Mesenchymal stem cell (in vitro differentiated cells and primary cell): Measurements from ENCODE around the gene FAM237B.
A peak's percentile ranks its signal among the peaks of the same experiment; 100 is the strongest.

ENCODE experiments used
- DNase-seq: peaks from one replicate; pipeline ENCODE4 v3.0.0-alpha.2; 2013
- H2AFZ ChIP-seq: one replicate; pipeline ENCODE4 v1.6.1; 2013; ENCODE audit warnings: low read depth, mild to moderate bottlenecking, control low read depth, inconsistent platforms, low read length, moderate library complexity
- H2AK5ac ChIP-seq: 2 replicates; pipeline ENCODE4 v1.6.1; 2013; ENCODE audit warnings: low read length, moderate library complexity, mild to moderate bottlenecking, inconsistent platforms; ENCODE audit not compliant: severe bottlenecking
- H2BK120ac ChIP-seq: one replicate; pipeline ENCODE4 v1.6.1; 2013; ENCODE audit warnings: low read depth, mild to moderate bottlenecking, inconsistent platforms, low read length, moderate library complexity
- H2BK12ac ChIP-seq, 2 experiments: one replicate each; pipeline ENCODE4 v1.6.1; 2013; ENCODE audit warnings: inconsistent platforms in 2 of 2, low read length in 2 of 2, mild to moderate bottlenecking in 2 of 2, moderate library complexity in 2 of 2, control low read depth in 1 of 2
- H2BK15ac ChIP-seq: one replicate; pipeline ENCODE4 v1.6.1; 2013; ENCODE audit warnings: mild to moderate bottlenecking, low read depth, inconsistent platforms; ENCODE audit not compliant: poor library complexity, severe bottlenecking
- H2BK5ac ChIP-seq: 2 replicates; pipeline ENCODE4 v1.6.1; 2013; ENCODE audit warnings: low read depth, mild to moderate bottlenecking, low read length, control low read depth, inconsistent platforms; ENCODE audit not compliant: poor library complexity, severe bottlenecking
- H3K14ac ChIP-seq, 2 experiments: one replicate each; pipeline ENCODE4 v1.6.1; 2013; ENCODE audit warnings: inconsistent platforms in 2 of 2, low read length in 2 of 2, control low read depth in 1 of 2, mild to moderate bottlenecking in 1 of 2, moderate library complexity in 1 of 2
- H3K18ac ChIP-seq, 2 experiments: one replicate each; pipeline ENCODE4 v1.6.1; 2013; ENCODE audit warnings: inconsistent platforms in 2 of 2, low read length in 2 of 2, control low read depth in 1 of 2, low read depth in 1 of 2, mild to moderate bottlenecking in 1 of 2
- H3K23ac ChIP-seq, 2 experiments: one replicate each; pipeline ENCODE4 v1.6.1; 2013; ENCODE audit warnings: inconsistent platforms in 2 of 2, low read length in 2 of 2, mild to moderate bottlenecking in 2 of 2, moderate library complexity in 2 of 2, control low read depth in 1 of 2
- H3K27ac ChIP-seq: 2 replicates; pipeline ENCODE4 v1.5.1; 2013; ENCODE audit warnings: mild to moderate bottlenecking, moderate library complexity, low read length, control low read depth, inconsistent platforms; ENCODE audit not compliant: poor library complexity, severe bottlenecking
- H3K27me3 ChIP-seq, 2 experiments: 2 replicates each; pipeline versions ENCODE4 v1.6.1 to v1.7.0; 2013; ENCODE audit warnings: low read length in 2 of 2, mild to moderate bottlenecking in 2 of 2, moderate library complexity in 2 of 2, control low read depth in 1 of 2, inconsistent platforms in 1 of 2; ENCODE audit not compliant: control insufficient read depth in 1 of 2, insufficient read depth in 1 of 2
- H3K36me3 ChIP-seq, 2 experiments: 2 replicates each; pipeline versions ENCODE4 v1.6.1 to v1.7.0; 2013; ENCODE audit warnings: low read length in 2 of 2, control low read depth in 1 of 2, inconsistent platforms in 1 of 2, low read depth in 1 of 2, mild to moderate bottlenecking in 1 of 2; ENCODE audit not compliant: insufficient read depth in 2 of 2, control insufficient read depth in 1 of 2
- H3K4ac ChIP-seq, 2 experiments: one replicate each; pipeline ENCODE4 v1.6.1; 2013; ENCODE audit warnings: inconsistent platforms in 2 of 2, low read length in 2 of 2, mild to moderate bottlenecking in 2 of 2, moderate library complexity in 2 of 2, control low read depth in 1 of 2, low read depth in 1 of 2
- H3K4me1 ChIP-seq: 2 replicates; pipeline ENCODE4 v1.6.1; 2013; ENCODE audit warnings: low read depth, low read length, control low read depth; ENCODE audit not compliant: control insufficient read depth, insufficient read depth
- H3K4me2 ChIP-seq: 2 replicates; pipeline ENCODE4 v1.6.1; 2013; ENCODE audit warnings: low read length, mild to moderate bottlenecking, inconsistent platforms; ENCODE audit not compliant: poor library complexity, severe bottlenecking
- H3K4me3 ChIP-seq, 2 experiments: 2 replicates each; pipeline versions ENCODE4 v1.5.1 to v1.7.0; 2013; ENCODE audit warnings: low read length in 2 of 2, mild to moderate bottlenecking in 2 of 2, control low read depth in 1 of 2, low read depth in 1 of 2; ENCODE audit not compliant: insufficient read depth in 1 of 2
- H3K79me1 ChIP-seq: replicated peaks from 2 replicates; pipeline ENCODE4 v1.6.1; 2013; ENCODE audit warnings: mild to moderate bottlenecking, control low read depth, low read length, inconsistent platforms; ENCODE audit not compliant: poor library complexity, severe bottlenecking
- H3K9ac ChIP-seq: 2 replicates; pipeline ENCODE4 v1.7.0; 2013; ENCODE audit warnings: mild to moderate bottlenecking, low read length, moderate library complexity
- H3K9me3 ChIP-seq: 2 replicates; pipeline ENCODE4 v1.7.0; 2013; ENCODE audit warnings: mild to moderate bottlenecking, low read length; ENCODE audit not compliant: control insufficient read depth
- H4K8ac ChIP-seq: one replicate; pipeline ENCODE4 v1.6.1; 2013; ENCODE audit warnings: inconsistent platforms, mild to moderate bottlenecking, low read length, moderate library complexity
- H4K91ac ChIP-seq: one replicate; pipeline ENCODE4 v1.6.1; 2013; ENCODE audit warnings: mild to moderate bottlenecking, low read length, inconsistent platforms
- WGBS: methylation state at CpG from one replicate; pipeline ENCODE4 v1.1.7; 2013; ENCODE audit warnings: mixed read lengths; 5-methylcytosine and 5-hydroxymethylcytosine counted together

Gene FAM237B

DNA sequence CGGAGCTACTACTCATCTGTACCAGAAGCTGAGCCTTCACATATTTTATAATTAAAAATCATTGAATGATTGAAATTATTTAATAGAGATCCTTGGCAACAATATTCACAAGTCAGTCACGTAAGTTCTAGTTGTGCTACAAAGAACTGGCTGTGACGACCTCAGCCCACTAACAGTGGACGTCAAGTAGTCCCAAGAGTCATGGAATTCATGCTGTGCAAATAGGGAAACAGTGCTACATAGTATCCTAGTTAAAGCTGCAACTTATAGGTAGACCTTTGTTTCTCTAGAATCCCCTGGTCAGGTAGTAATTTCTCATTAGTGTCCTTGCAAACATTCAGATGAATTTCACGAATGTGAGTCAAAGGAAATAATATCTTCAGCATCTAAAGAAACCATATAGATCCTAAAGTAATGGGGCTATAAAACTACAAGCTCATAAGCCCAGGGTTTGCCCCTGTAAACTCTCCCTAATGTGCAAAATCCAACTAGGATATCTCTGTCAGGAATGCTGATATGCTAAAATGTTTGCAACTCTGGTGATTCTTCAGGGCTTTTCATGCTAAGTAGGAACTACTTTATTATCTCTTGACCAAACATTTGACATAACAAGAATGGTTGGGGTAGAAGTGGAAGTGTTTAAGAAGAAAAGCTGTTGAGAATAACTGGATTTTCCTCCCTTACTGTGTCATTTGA lies 44.9 kb downstream of the FAM237B start:
- no peak overlapping the region for H3K18ac ChIP-seq
- H4K8ac ChIP-seq = no peak overlapping the region
- H2BK120ac ChIP-seq = no peak overlapping the region

DNA sequence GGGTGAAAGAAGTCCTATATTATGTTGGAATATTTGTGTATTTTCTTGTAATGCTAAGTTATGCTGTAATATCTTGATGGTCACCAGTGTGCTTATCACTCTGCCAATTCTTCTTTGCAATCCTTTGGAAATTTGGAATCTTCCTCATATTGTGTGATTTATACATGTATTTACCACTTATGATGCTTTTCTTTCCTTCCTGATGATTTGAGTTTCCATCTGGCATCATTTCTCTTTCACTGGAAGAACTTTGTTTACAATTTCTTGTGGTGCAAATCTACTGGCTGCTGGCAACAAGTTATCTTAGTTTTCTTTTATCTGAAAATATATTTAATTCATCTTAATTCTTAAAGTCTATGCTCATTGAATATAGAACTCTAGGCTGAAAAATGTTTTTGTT lies 46.9 kb downstream of the FAM237B start:
- H2AK5ac ChIP-seq = no peak overlapping the region
- H4K91ac ChIP-seq = no peak overlapping the region
- H2BK15ac ChIP-seq = no peak overlapping the region
- no peak overlapping the region for H3K18ac ChIP-seq
- H3K23ac ChIP-seq = no peak overlapping the region
- H2BK120ac ChIP-seq = no peak overlapping the region
- H3K36me3 ChIP-seq = no peaks in the 10 kb centered on the region
- H3K79me1 ChIP-seq = no peaks in the 10 kb centered on the region
- H2BK12ac ChIP-seq = no peak overlapping the region
- H3K27ac ChIP-seq = no peak overlapping the region
- no peaks in the 10 kb centered on the region for H3K27me3 ChIP-seq
- no peak overlapping the region for H3K4ac ChIP-seq
- no peak overlapping the region for H2AFZ ChIP-seq
- H2BK5ac ChIP-seq = no peak overlapping the region
- no peak overlapping the region for H3K4me3 ChIP-seq
- no peak overlapping the region for H3K14ac ChIP-seq
- no peak overlapping the region for H3K4me2 ChIP-seq
- no peaks in the 10 kb centered on the region for H3K4me1 ChIP-seq
- H4K8ac ChIP-seq = no peak overlapping the region
- DNase-seq = no peak
- H3K9ac ChIP-seq = no peak overlapping the region
- H3K9me3 ChIP-seq = no peaks in the 10 kb centered on the region

More for the DNA sequence above, 44.9 kb downstream of the FAM237B start:
- peaks cover 0 to 14% of the 10 kb centered on the region in 2 experiments for H3K36me3 ChIP-seq
- no peak for DNase-seq
- H3K79me1 ChIP-seq = no peaks in the 10 kb centered on the region
- 95% methylated on average over 2 of the region's 5 CpGs for WGBS
- no peaks in the 10 kb centered on the region for H3K27me3 ChIP-seq
- no peak overlapping the region for H2AFZ ChIP-seq
- H2BK15ac ChIP-seq = no peak overlapping the region
- H2AK5ac ChIP-seq = no peak overlapping the region
- no peak overlapping the region for H3K23ac ChIP-seq
- no peak overlapping the region for H2BK12ac ChIP-seq
- no peak overlapping the region for H3K4me3 ChIP-seq
- H3K9ac ChIP-seq = no peak overlapping the region
- H3K27ac ChIP-seq = no peak overlapping the region
- H4K91ac ChIP-seq = no peak overlapping the region
- H3K4me2 ChIP-seq = no peak overlapping the region
- H2BK5ac ChIP-seq = no peak overlapping the region
- no peak overlapping the region for H3K14ac ChIP-seq
- no peaks in the 10 kb centered on the region for H3K4me1 ChIP-seq
- H3K9me3 ChIP-seq = no peaks in the 10 kb centered on the region
- H3K4ac ChIP-seq = no peak overlapping the region

DNA sequence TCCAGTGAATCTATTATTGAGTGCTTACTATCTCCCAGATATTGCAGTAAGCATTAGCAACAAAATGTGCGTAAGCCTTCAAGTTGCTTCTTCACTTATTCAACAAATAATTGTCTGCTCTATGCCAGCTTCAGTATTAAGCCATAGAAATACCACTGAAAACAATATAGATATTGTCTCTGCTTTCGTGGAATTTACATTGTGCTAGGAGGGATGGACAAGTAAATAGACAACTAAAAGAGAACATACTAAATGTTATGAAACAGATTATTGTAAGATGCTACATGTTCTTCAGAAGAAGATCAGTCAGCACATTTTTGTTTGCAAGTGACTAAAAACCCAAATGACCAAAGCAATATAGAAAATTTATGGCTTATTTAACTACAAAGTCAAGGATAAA lies 48.9 kb downstream of the FAM237B start:
- no peak overlapping the region for H3K23ac ChIP-seq
- 100% methylated on average over 1 of the region's 2 CpGs for WGBS
- DNase-seq = no peak

DNA sequence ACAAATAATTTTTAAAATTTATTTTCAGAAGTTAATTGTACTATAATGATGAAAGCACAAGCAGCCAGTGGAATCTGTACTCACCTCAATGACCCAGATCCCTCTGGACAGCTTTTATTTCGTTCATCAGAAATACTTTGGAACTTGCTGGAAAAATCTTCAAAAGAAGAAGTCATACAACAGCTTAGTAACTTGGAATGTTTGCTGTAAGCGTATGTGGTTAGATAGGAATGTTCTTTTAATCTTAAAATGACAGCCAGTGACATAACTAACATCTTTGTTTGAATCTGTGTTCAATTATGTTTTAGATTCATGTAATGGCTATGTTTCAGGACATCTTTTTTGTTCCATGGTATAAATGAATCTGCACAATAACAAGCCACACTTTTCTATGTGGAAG lies 49.4 kb downstream of the FAM237B start:
- no peak overlapping the region for H3K4me2 ChIP-seq
- no peak overlapping the region for H3K27ac ChIP-seq
- H2AK5ac ChIP-seq = no peak overlapping the region
- no peak overlapping the region for H2BK15ac ChIP-seq
- no peak overlapping the region for H4K8ac ChIP-seq
- no peak overlapping the region for H4K91ac ChIP-seq
- H3K18ac ChIP-seq = no peak overlapping the region
- H2BK5ac ChIP-seq = no peak overlapping the region
- H2AFZ ChIP-seq = no peak overlapping the region
- no peaks in the 10 kb centered on the region for H3K9me3 ChIP-seq
- H3K14ac ChIP-seq = no peak overlapping the region
- H3K36me3 ChIP-seq = no peaks in the 10 kb centered on the region
- H3K27me3 ChIP-seq = peaks cover 0 to 3% of the 10 kb centered on the region in 2 experiments
- H2BK12ac ChIP-seq = no peak overlapping the region
- no peak overlapping the region for H2BK120ac ChIP-seq
- no peaks in the 10 kb centered on the region for H3K4me1 ChIP-seq
- H3K4me3 ChIP-seq = no peak overlapping the region
- H3K79me1 ChIP-seq = no peaks in the 10 kb centered on the region
- no peak overlapping the region for H3K4ac ChIP-seq
- peak overlapping the region; percentile 32 for H3K9ac ChIP-seq
- peak; percentile 2 for DNase-seq
- WGBS = 72% methylated on average over 2 of the region's 2 CpGs
- no peak overlapping the region for H3K23ac ChIP-seq

More for the DNA sequence above, 48.9 kb downstream of the FAM237B start:
- H3K14ac ChIP-seq = no peak overlapping the region
- H3K18ac ChIP-seq = no peak overlapping the region
- no peak overlapping the region for H2BK5ac ChIP-seq
- H3K4ac ChIP-seq = no peak overlapping the region
- peak overlapping the region; percentile 8 for H3K9ac ChIP-seq
- H2BK12ac ChIP-seq = no peak overlapping the region
- no peak overlapping the region for H4K91ac ChIP-seq
- H3K27ac ChIP-seq = no peak overlapping the region
- H3K9me3 ChIP-seq = no peaks in the 10 kb centered on the region
- H2AFZ ChIP-seq = no peak overlapping the region
- no peak overlapping the region for H4K8ac ChIP-seq
- H3K4me3 ChIP-seq = no peak overlapping the region
- H3K27me3 ChIP-seq = peaks cover 0 to 3% of the 10 kb centered on the region in 2 experiments
- H2AK5ac ChIP-seq = no peak overlapping the region
- H3K4me1 ChIP-seq = no peaks in the 10 kb centered on the region
- H2BK15ac ChIP-seq = no peak overlapping the region
- H3K36me3 ChIP-seq = no peaks in the 10 kb centered on the region
- H2BK120ac ChIP-seq = no peak overlapping the region
- H3K79me1 ChIP-seq = no peaks in the 10 kb centered on the region
- H3K4me2 ChIP-seq = no peak overlapping the region
